HTERT RPE-1 (cell line): ENCODE results near the gene SAA2.
"Not testable (repeated sequence)": the region's sequence is repeated elsewhere in the genome, so short reads cannot be mapped to it uniquely, and the experiment has no call there.

ENCODE experiments used
- in situ Hi-C: fragments of 300-500 bp; cut with MboI; formaldehyde crosslinking; loops from 4 replicates; pipeline ENCODE4 v1.14.3; 2020; ENCODE audit warnings: low sequenced_read_pairs

Gene SAA2

GRCh38 chr11:18253233-18253632 lies 4.8 kb upstream of the SAA2 start:
- in situ Hi-C loops: no loop called here

DNA sequence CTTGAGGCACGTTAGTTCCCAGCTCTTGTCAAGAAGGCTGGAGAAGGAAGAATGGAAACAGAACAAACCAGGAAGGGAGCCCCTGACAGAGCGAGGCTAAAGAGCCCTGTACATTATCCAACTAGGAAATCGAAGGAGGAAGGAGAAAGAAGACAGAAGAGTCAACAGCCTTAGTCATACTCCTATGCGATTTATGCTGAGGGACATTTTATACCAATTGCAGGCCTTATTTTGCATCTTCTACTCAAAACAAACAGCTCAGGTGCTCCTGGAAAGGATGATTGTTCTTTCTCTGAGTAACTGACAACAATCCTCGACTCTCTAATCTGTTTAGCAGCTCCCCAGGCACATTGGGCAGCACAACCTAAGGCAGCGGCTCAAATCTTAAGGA lies 1.3 kb downstream of the SAA2 start:
- in situ Hi-C loops: not testable (repeated sequence)

DNA sequence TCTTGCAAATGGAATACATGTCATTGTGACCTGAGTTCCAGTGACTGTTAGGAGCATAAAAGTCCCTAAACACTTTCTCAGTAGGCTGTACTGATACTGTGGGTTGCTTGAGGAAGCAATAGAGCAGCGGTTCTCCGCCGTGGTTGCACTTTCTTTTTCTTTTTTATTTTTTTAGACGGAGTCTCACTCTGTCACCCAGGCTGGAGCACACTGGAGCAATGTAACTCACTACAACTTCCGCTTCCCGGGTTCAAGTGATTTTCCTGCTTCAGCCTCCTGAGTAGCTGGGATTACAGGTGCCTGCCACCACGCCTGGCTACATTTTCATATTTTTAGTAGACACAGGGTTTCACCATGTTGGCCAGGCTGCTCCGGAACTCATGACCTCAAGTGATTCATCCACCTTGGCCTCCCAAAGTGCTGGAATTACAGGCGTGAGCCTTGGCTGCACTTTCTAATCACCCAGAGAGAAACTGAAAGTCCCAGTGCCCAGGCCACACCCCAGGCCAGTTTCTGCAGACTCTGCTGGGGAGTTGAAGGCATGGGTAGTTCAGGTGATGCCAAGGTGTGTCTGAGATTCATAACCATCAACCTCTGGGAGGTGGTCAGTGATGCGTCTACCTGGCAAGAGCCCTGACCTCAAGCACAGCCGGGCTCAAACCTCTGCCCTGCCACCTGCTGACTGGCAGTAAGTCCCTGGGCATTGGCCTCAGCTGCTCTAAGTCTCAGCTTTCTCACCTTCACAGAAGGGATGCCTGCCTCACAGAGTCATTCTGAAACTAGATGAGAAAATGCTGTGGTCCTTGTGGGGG lies 1.9 kb downstream of the SAA2 start:
- in situ Hi-C loops: not testable (repeated sequence)

- in situ Hi-C loops: no loop called here
Measured at GRCh38 chr11:18245396-18245795, 3.1 kb downstream of the SAA2 start.

DNA sequence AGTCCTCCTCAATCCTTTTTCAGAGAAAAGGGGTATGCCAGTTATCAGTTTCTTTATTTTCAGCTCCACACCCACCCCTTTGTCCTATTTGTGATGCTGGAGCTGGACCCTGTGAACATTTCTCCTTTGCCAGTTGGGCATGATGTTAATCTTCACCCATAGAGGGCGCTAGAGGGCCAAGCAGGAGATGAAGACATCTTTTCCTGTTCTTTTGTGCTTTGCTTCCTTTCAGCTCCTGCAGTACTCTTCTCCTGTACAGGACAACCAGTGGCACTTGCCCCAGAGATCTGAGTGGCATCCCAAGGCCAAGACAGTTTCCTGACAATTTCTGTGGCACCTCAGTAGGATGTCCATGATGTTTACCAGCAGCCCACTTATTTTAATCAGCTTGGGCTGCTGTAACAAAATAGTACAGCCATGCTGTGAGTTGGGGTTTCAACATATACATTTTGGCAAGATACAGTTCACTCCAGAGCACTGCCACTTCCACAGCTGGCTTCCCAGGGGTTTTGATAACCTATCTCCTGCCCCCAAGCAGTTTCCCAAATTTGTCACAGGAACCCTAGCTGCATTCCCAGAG lies 4.6 kb downstream of the SAA2 start:
- in situ Hi-C loops: no loop called here

- in situ Hi-C loops: no loop called here
Measured at GRCh38 chr11:18239655-18240054, 8.8 kb downstream of the SAA2 start.

GRCh38 chr11:18236664-18237356 lies 11.7 kb downstream of the SAA2 start, which contains the start of gene SAA4:
TSS of gene SAA4 (minus strand) at chr11:18236802. CDS start at chr11:18235926, 876 bp downstream.
- in situ Hi-C loops: no loop called here

DNA sequence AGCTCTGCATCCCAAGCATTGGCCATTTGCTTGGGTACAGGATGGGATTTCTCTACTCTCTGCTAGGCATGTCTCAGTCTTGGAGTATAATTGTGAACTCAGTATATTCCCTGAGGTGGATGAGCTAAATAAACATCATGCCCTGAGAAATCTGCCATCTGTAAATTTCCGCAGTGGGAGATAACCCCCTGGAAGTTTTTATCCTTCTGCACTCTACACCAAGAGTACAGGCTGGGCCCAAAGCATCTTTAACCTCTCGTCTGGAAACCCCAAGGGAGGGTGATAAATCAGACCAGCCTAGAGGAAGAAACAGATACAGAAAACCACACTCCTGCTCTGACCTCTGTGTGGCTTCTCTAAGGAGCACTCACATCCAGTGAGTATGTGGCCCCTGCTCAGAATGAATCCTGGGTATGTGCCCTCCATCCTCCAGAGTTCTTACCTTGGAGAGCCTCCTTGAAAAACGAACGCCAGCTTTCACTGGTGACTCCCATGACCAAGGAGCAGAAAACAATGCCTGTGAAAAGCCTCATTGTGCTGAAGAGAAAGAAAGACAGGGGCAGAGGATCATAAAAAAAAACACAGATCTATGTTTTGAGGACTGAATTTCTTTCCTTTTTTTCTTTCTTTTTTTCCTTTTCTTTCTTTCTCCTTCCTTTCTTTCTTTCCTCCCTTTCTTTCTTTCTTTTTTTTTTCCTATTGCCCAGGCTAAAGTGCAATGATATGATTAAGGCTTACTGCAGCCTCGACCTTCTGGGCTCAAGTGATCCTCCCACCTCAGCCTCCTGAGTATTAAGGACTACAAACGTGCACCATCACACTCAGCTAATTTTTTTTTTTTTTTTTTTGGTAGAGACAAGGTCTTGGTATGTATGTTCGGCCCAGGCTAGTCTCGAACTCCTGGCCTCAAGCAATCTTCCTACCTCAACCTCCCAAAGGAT lies 12.8 kb downstream of the SAA2 start:
- in situ Hi-C loops: no loop called here

DNA sequence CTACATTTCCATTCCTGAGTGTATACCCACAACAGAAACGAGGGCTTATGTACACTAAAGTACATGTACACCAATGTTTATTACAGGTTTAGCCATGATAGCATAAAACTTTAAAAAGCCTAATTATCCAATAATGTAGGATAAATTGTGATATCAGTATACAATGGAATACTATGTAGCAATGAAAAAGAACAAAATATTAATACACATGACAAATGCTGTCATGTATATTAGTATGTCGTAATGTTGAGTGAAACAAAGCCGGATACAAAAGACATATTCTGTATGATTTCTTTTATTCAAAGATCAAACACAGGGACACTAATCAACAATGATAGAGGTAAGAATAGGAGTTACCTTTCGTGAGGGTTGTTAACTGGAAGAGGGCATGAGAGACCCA lies 14.6 kb downstream of the SAA2 start:
- in situ Hi-C loops: no loop called here

GRCh38 chr11:18230859-18231258 lies 17.6 kb downstream of the SAA2 start:
- in situ Hi-C loops: no loop called here

DNA sequence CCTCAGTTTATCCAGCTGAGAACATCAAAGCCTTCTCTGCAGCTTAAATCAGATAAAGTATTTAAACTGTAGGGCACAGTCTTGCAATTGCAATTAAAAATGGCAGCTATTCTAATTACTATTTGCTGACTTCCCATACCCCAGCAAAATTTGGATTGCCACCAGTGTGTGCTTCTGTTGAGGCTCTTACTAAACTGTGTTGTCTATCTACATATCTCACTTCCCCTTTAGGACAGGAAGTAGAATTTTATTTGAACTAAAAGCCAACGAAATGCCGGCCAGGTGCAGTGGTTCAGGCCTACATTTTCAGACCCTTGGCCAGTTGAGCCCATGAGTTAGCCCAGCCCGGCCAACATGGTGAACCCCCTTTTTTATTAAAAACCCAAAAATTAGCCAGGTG lies 19.0 kb downstream of the SAA2 start:
- in situ Hi-C loops: no loop called here

DNA sequence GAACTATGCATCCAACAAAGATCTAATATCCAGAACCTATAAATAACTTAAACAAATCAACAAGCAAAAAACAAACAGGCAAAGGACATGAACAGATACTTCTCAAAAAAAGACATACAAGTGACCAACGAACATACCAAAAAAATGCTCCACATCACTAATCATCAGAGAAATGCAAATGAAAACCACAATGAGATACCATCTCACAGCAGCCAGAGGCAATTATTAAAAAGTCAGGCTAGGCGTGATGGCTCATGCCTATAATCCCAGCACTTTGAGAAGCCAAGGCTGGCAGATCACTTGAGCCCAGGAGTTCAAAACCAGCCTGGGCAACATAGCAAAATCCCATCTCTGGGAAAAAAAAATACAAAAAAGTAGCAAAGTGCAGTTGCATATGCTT lies 22.6 kb downstream of the SAA2 start:
- in situ Hi-C loops: no loop called here

DNA sequence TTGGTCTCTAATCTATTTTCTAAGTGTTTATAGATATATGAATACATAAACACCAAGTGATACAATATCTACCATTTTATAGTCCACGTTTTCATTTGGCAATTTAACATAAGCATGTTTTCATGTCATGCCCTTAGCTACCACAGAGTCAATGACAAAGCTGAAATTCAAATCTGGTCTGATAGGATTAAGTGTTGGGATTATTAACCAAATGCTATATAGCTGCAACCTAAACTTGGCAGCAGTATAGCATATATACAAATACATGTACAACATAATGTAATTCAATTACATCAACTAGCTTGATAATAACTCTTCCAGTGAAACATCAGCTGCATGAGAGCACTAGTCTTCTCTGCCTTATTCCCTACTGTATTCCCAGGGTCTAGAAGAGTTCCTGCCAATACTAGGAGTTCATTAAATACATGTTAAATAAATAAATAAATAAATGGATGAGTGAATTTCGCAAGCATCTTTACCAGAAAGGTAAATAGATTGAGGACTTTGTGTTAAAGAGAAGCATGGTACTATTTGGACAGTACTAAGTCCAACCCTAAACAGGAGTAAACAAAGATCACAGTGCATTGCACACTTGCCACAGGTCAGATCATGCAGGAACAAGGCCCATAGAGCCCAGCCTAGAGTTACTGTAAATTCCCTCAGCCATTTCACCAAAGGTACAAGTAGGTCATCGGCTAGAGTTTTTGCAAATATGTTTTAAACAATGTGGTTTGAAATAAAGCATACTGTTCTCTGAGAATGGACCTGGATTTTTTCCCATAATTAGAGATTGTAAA lies 24.7 kb downstream of the SAA2 start:
- in situ Hi-C loops: no loop called here

GRCh38 chr11:18222814-18223421 lies 25.6 kb downstream of the SAA2 start:
- in situ Hi-C loops: no loop called here

DNA sequence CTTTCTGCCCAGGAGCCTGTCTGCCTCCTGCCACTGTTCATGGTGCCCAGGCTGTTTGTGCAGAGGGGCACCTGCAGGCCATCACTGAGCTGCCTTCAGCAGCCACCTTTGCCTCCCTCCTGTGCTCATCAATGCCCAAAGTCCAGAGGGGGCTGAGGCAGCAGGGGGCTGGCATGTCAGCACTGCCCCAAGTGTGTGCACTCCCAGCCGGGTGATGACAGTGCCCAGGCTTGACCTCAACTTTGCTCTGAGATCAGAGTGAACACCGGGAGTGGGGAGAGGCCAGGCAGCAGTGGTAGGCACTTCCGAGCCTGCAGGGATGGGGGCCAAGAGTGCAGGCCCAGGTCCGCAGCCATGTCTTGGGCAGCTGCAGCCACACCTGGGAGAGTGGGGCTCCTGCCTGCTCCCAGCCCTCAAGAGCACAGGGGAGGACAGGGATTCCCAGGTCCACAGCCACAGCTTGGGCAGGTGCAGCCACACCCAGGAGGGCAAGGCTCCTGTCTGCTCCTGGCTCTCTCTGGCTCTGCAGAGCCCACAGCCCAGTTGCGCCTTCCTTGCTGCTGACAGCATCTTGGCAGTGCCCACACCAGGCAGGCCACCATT lies 27.1 kb downstream of the SAA2 start:
- in situ Hi-C loops: no loop called here

- in situ Hi-C loops: no loop called here
Measured at GRCh38 chr11:18209058-18209457, 39.4 kb downstream of the SAA2 start.

DNA sequence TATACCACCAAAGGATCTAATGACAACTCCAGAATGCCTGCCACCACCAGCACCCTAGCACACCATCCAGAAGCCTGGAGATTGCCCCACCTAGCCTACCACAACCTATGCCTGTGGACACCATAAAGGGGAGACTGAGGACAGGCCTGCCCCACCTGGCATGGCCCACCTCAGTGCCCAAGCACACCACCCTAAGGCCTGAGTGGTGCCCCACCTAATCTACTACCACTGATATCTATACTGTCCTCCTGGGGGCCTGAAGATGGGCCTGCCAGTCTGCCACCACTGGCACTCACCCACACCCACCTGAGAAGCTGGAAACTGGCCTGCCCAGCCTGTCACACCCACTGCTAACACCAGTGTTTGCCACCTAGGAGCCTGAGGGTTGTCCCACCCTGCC lies 43.7 kb downstream of the SAA2 start:
- in situ Hi-C loops: no loop called here

- in situ Hi-C loops: no loop called here
Measured at GRCh38 chr11:18204220-18204619, 44.2 kb downstream of the SAA2 start.

DNA sequence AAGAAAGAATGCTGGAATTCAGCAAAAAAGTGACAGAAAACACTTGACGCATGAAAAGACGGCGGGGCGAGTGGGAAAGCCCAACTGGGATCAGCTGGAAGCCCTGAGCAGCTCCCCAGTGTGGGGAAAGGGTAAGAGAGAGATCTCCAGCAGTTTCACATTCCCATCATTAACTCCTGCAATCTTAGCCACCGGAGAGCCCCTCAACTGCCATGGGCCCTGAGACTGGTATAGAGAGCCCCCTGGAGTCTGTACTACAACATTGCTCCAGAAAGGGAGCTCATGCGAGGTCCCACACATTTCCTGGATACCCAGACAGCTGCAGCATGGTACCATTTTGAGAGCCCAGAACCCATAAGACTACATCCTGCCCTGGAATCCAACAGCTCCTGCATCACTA lies 44.7 kb downstream of the SAA2 start:
- in situ Hi-C loops: no loop called here
